CD4-positive, CD25-positive, alpha-beta regulatory T cell (primary cell): ENCODE results near the gene SLC8A1. TPM values are rescaled to one million over a fixed set of nuclear protein-coding genes. Genes with fewer than 3 reads are reported as not detected.

Experiments used
- ATAC-seq, 2 donors: fragments of 150-1000 bp; cut with Tn5 transposase; one replicate each; pipeline ENCODE4 v1.10.0; 2021; ENCODE audit warnings: low read depth in 2 of 2, moderate number of reproducible peaks in 2 of 2, moderate library complexity in 1 of 2
- DNase-seq, 3 donors: peaks; one replicate each; pipeline versions ENCODE4 v3.0.0 to v3.0.0-alpha.2; 2012 to 2022; ENCODE audit warnings: mixed read lengths in 1 of 3
- H3K27ac ChIP-seq: one replicate; pipeline ENCODE4 v1.7.0; 2013; ENCODE audit warnings: mild to moderate bottlenecking, low read length; ENCODE audit not compliant: insufficient read depth, poor library complexity, severe bottlenecking
- H3K27me3 ChIP-seq: one replicate; pipeline ENCODE4 v1.7.0; 2013; ENCODE audit warnings: low read length; ENCODE audit not compliant: control insufficient read depth, insufficient read depth
- H3K36me3 ChIP-seq: one replicate; pipeline ENCODE4 v1.7.0; 2013; ENCODE audit warnings: mild to moderate bottlenecking, low read length, moderate library complexity; ENCODE audit not compliant: control insufficient read depth, insufficient read depth
- H3K4me1 ChIP-seq: 2 replicates; pipeline ENCODE4 v1.7.0; 2013; ENCODE audit warnings: mild to moderate bottlenecking, low read length; ENCODE audit not compliant: insufficient read depth, control insufficient read depth, poor library complexity, severe bottlenecking
- H3K4me3 ChIP-seq: one replicate; pipeline ENCODE4 v1.7.0; 2013; ENCODE audit warnings: low read depth, mild to moderate bottlenecking, low read length, moderate library complexity
- H3K9me3 ChIP-seq, 2 experiments: 1 replicate in 1 of 2; 2 replicates in 1 of 2; pipeline ENCODE4 v1.7.0; 2013; ENCODE audit warnings: low read length in 2 of 2, mild to moderate bottlenecking in 1 of 2, moderate library complexity in 1 of 2; ENCODE audit not compliant: control insufficient read depth in 2 of 2
- H3K27ac Mint-ChIP-seq, 3 donors: one replicate each; pipeline ENCODE4 v1.8.0; 2020 to 2022; ENCODE audit warnings: mild to moderate bottlenecking in 3 of 3, mixed read lengths in 3 of 3, moderate library complexity in 2 of 3
- H3K27me3 Mint-ChIP-seq: one replicate; pipeline ENCODE4 v1.8.0; 2022; ENCODE audit warnings: mild to moderate bottlenecking, mixed read lengths
- H3K36me3 Mint-ChIP-seq: one replicate; pipeline ENCODE4 v1.8.0; 2020; ENCODE audit warnings: mixed read lengths
- H3K4me1 Mint-ChIP-seq, 4 donors: one replicate each; pipeline ENCODE4 v1.8.0; 2020 to 2022; ENCODE audit warnings: mixed read lengths in 4 of 4, mild to moderate bottlenecking in 1 of 4
- H3K4me3 Mint-ChIP-seq, 4 donors: one replicate each; pipeline ENCODE4 v1.8.0; 2020 to 2022; ENCODE audit warnings: mild to moderate bottlenecking in 4 of 4, mixed read lengths in 4 of 4, moderate library complexity in 3 of 4
- H3K9me3 Mint-ChIP-seq, 7 donors: one replicate each; pipeline ENCODE4 v1.8.0; 2020 to 2022; ENCODE audit warnings: mixed read lengths in 7 of 7, mild to moderate bottlenecking in 3 of 7, moderate library complexity in 2 of 7
- polyA plus RNA-seq, 4 donors: library from polyadenylated mRNA; unstranded; fragments of 300-500 nt; fragmentation: Illumina TruSeq; gene quantifications; one replicate each; pipeline ENCODE4 v1.2.3, GENCODE V29; 2021
- total RNA-seq: library from RNA; stranded (reverse); gene quantifications from one replicate; pipeline ENCODE4 v1.2.3, GENCODE V29; 2022

SLC8A1 gene
- total and polyA plus RNA-seq, 5 donors from 2014 or later, result 0.22 to 0.43 TPM; not detected in 3

DNA sequence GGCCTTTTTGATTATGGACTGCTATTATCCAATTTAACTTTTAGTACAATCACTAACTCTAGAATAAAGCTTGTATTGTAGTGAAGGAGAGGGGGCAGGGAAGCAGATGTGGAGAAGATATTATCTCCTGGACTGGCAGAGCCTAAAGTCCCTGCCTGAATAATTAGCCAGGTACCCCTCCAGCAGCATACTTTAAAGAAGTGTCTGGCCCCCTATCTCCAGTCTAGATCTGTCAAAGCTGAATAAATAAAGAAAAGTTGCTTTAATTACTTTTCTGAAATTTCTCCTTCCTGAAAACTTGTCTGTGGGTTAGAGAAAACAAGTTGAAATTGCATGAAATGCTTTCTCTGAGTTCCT is 258.2 kb downstream of the SLC8A1 start:
- H3K27ac ChIP-seq, result no peak overlapping the region
- Mint-ChIP-seq H3K36me3 (no peaks in the 10 kb centered on the region), H3K27me3 (no peaks in the 10 kb centered on the region), H3K27ac (no peak overlapping the region), H3K4me3 (no peak overlapping the region), H3K4me1 (no peaks in the 10 kb centered on the region), H3K9me3 (peaks cover 0 to 4% (median 0%) of the 10 kb centered on the region in 7 donors)
- no peak for ATAC-seq
- no peaks in the 10 kb centered on the region for H3K4me1 ChIP-seq
- H3K9me3 ChIP-seq, result no peaks in the 10 kb centered on the region
- no peaks in the 10 kb centered on the region for H3K27me3 ChIP-seq
- no peak for DNase-seq
- no peaks in the 10 kb centered on the region for H3K36me3 ChIP-seq
- H3K4me3 ChIP-seq, result no peak overlapping the region

GRCh38 chr2:40192864-40193669 is 258.8 kb downstream of the SLC8A1 start:
- Histone ChIP-seq H3K27ac (no peak overlapping the region), H3K36me3 (no peaks in the 10 kb centered on the region), H3K9me3 (no peaks in the 10 kb centered on the region), H3K4me1 (no peaks in the 10 kb centered on the region), H3K4me3 (no peak overlapping the region), H3K27me3 (no peaks in the 10 kb centered on the region)
- Mint-ChIP-seq H3K36me3 (no peaks in the 10 kb centered on the region), H3K4me3 (no peak overlapping the region), H3K9me3 (peaks cover 0 to 4% (median 0%) of the 10 kb centered on the region in 7 donors), H3K4me1 (no peaks in the 10 kb centered on the region), H3K27ac (no peak overlapping the region), H3K27me3 (no peaks in the 10 kb centered on the region)
- no peak for DNase-seq
- ATAC-seq, result no peak

GRCh38 chr2:40190457-40190856 is 261.4 kb downstream of the SLC8A1 start:
- H3K9me3 Mint-ChIP-seq, result peaks cover 0 to 4% (median 0%) of the 10 kb centered on the region in 7 donors
- no peaks in the 10 kb centered on the region for H3K27me3 Mint-ChIP-seq
- no peak overlapping the region for H3K4me3 Mint-ChIP-seq

DNA sequence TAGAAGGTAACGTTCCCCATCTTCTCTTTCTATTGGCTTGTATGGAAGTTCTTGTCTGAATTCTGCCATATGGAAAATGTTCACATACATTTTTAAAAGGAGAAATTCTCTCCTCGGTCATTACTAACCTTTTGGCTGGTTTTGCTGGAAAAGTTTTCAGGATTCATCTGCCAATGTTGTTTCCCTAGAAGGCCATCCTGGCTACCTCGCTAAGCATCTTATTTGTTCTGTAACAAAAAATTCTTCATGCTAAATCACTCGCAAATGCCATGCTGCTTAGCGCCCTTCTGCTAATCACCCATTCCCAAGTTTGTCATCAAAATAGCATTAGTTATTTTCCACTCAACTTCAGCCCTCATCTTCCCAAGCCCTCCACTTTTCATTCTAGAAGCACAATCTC is 262.0 kb downstream of the SLC8A1 start:
- Mint-ChIP-seq H3K36me3 (no peaks in the 10 kb centered on the region), H3K9me3 (peaks cover 0 to 4% (median 0%) of the 10 kb centered on the region in 7 donors), H3K27me3 (no peaks in the 10 kb centered on the region), H3K4me1 (no peaks in the 10 kb centered on the region), H3K4me3 (no peak overlapping the region), H3K27ac (no peak overlapping the region)
- H3K4me3 ChIP-seq, result no peak overlapping the region
- DNase-seq, result no peak
- H3K4me1 ChIP-seq, result no peaks in the 10 kb centered on the region
- H3K36me3 ChIP-seq, result no peaks in the 10 kb centered on the region
- H3K27me3 ChIP-seq, result no peaks in the 10 kb centered on the region
- no peak for ATAC-seq
- no peaks in the 10 kb centered on the region for H3K9me3 ChIP-seq
- H3K27ac ChIP-seq, result no peak overlapping the region

More at GRCh38 chr2:40190457-40190856, 261.4 kb downstream of the SLC8A1 start:
- no peaks in the 10 kb centered on the region for H3K27me3 ChIP-seq
- no peaks in the 10 kb centered on the region for H3K9me3 ChIP-seq
- Mint-ChIP-seq H3K4me1 (no peaks in the 10 kb centered on the region), H3K27ac (no peak overlapping the region), H3K36me3 (no peaks in the 10 kb centered on the region)
- no peaks in the 10 kb centered on the region for H3K36me3 ChIP-seq
- H3K4me1 ChIP-seq, result no peaks in the 10 kb centered on the region
- H3K4me3 ChIP-seq, result no peak overlapping the region
- DNase-seq (no peak), ATAC-seq (no peak)
- no peak overlapping the region for H3K27ac ChIP-seq

- no peaks in the 10 kb centered on the region for H3K36me3 Mint-ChIP-seq
- no peaks in the 10 kb centered on the region for H3K4me1 Mint-ChIP-seq
- no peak for DNase-seq
- no peak overlapping the region for H3K27ac ChIP-seq
- ATAC-seq, result no peak
- H3K27me3 ChIP-seq, result no peaks in the 10 kb centered on the region
- H3K9me3 ChIP-seq, result no peaks in the 10 kb centered on the region
- H3K4me3 ChIP-seq, result no peak overlapping the region
- H3K27me3 Mint-ChIP-seq, result no peaks in the 10 kb centered on the region
- H3K4me3 Mint-ChIP-seq, result no peak overlapping the region
- no peak overlapping the region for H3K27ac Mint-ChIP-seq
- H3K9me3 Mint-ChIP-seq, result no peaks in the 10 kb centered on the region
- H3K36me3 ChIP-seq, result no peaks in the 10 kb centered on the region
- no peaks in the 10 kb centered on the region for H3K4me1 ChIP-seq
Measured at GRCh38 chr2:40187054-40187453, 264.8 kb downstream of the SLC8A1 start.

- H3K4me1 ChIP-seq, result no peaks in the 10 kb centered on the region
- H3K27ac ChIP-seq, result no peak overlapping the region
- Mint-ChIP-seq H3K9me3 (no peaks in the 10 kb centered on the region), H3K27me3 (no peaks in the 10 kb centered on the region), H3K4me1 (no peaks in the 10 kb centered on the region), H3K36me3 (no peaks in the 10 kb centered on the region), H3K27ac (no peak overlapping the region), H3K4me3 (no peak overlapping the region)
- no peak for DNase-seq
- no peak overlapping the region for H3K4me3 ChIP-seq
- no peaks in the 10 kb centered on the region for H3K27me3 ChIP-seq
- no peaks in the 10 kb centered on the region for H3K9me3 ChIP-seq
- H3K36me3 ChIP-seq, result no peaks in the 10 kb centered on the region
- no peak for ATAC-seq
Measured at GRCh38 chr2:40184551-40184950, 267.3 kb downstream of the SLC8A1 start.

- no peak for ATAC-seq
- no peaks in the 10 kb centered on the region for H3K27me3 Mint-ChIP-seq
- no peaks in the 10 kb centered on the region for H3K9me3 ChIP-seq
- H3K4me3 ChIP-seq, result no peak overlapping the region
- H3K36me3 Mint-ChIP-seq, result no peaks in the 10 kb centered on the region
- no peak overlapping the region for H3K27ac ChIP-seq
- H3K9me3 Mint-ChIP-seq, result peaks cover 0 to 1% (median 0%) of the 10 kb centered on the region in 7 donors
- no peak overlapping the region for H3K27ac Mint-ChIP-seq
- H3K27me3 ChIP-seq, result no peaks in the 10 kb centered on the region
- no peak overlapping the region for H3K4me3 Mint-ChIP-seq
- H3K4me1 Mint-ChIP-seq, result no peaks in the 10 kb centered on the region
- DNase-seq, result no peak
- H3K36me3 ChIP-seq, result no peaks in the 10 kb centered on the region
- H3K4me1 ChIP-seq, result no peaks in the 10 kb centered on the region
Measured at GRCh38 chr2:40181855-40182254, 270.0 kb downstream of the SLC8A1 start.

- Histone ChIP-seq H3K9me3 (no peaks in the 10 kb centered on the region), H3K4me3 (no peak overlapping the region), H3K36me3 (no peaks in the 10 kb centered on the region), H3K4me1 (no peaks in the 10 kb centered on the region), H3K27ac (no peak overlapping the region), H3K27me3 (no peaks in the 10 kb centered on the region)
- ATAC-seq, result no peak
- H3K4me3 Mint-ChIP-seq, result no peak overlapping the region
- H3K27me3 Mint-ChIP-seq, result no peaks in the 10 kb centered on the region
- DNase-seq, result no peak
- peaks cover 0 to 1% (median 0%) of the 10 kb centered on the region in 7 donors for H3K9me3 Mint-ChIP-seq
- H3K4me1 Mint-ChIP-seq, result no peaks in the 10 kb centered on the region
- H3K36me3 Mint-ChIP-seq, result no peaks in the 10 kb centered on the region
- no peak overlapping the region for H3K27ac Mint-ChIP-seq
Measured at GRCh38 chr2:40179801-40180200, 272.1 kb downstream of the SLC8A1 start.
